Left lung (tissue), 10 donors: Measurements from ENCODE around the gene SRL. TPM values are rescaled to one million over a fixed set of nuclear protein-coding genes. Genes with fewer than 3 reads are reported as not detected.

Experiments
- ATAC-seq: fragments of 200-7000 bp; cut with Tn5 transposase; one replicate; pipeline ENCODE4 v1.9.1; 2020; ENCODE audit warnings: moderate library complexity
- DNase-seq, 4 donors: peaks; one replicate each; pipeline ENCODE4 v3.0.0-alpha.2; 2013 to 2020
- H3K27ac ChIP-seq, 2 donors: fragments of 200-600 bp; sonication (generic) in 1 of 2; one replicate each; pipeline versions ENCODE4 v1.5.0 to v1.8.0; 2020 to 2021
- H3K27me3 ChIP-seq, 2 donors: fragments of 200-600 bp; sonication (generic) in 1 of 2; one replicate each; pipeline versions ENCODE4 v1.5.0 to v1.8.0; 2020 to 2021
- H3K36me3 ChIP-seq, 2 donors: fragments of 200-600 bp; sonication (generic) in 1 of 2; one replicate each; pipeline versions ENCODE4 v1.5.0 to v1.8.0; 2020 to 2021
- H3K4me1 ChIP-seq, 2 donors: fragments of 200-600 bp; one replicate each; pipeline ENCODE4 v1.8.0; 2021
- H3K4me3 ChIP-seq, 2 donors: fragments of 200-600 bp; sonication (generic) in 1 of 2; one replicate each; pipeline versions ENCODE4 v1.5.0 to v1.8.0; 2020 to 2021; ENCODE audit warnings: mild to moderate bottlenecking in 1 of 2
- H3K9me3 ChIP-seq, 2 donors: fragments of 200-600 bp; sonication (generic) in 1 of 2; one replicate each; pipeline versions ENCODE4 v1.5.0 to v1.8.0; 2020 to 2021
- CTCF ChIP-seq, 2 donors: fragments of 200-600 bp; sonication (generic) in 1 of 2; IDR thresholded peaks; one replicate each; pipeline versions ENCODE4 v1.5.0 to v1.8.0; 2021; ENCODE audit warnings: antibody characterized with exemption in 2 of 2
- intact Hi-C, 2 donors: fragments of 100-400 bp; cut with DNase I; formaldehyde crosslinking; loops; one replicate each; pipeline versions ENCODE4 v1.11.2 to v1.14.2; 2022
- polyA plus RNA-seq, 6 donors: library from polyadenylated mRNA; unstranded; fragments of 120-200 nt; gene quantifications; one replicate each; pipeline ENCODE4 v1.2.1, GENCODE V29; 2013; ENCODE audit not compliant: insufficient read length in 6 of 6
- total RNA-seq, 2 donors: library from RNA; stranded (reverse); fragmentation: NEBNext Ultra II Directional; extraction: Animal tissue kit (Norgen Biotek cat#: 25700); gene quantifications; one replicate each; pipeline ENCODE4 v1.2.1, GENCODE V29; 2021
- donor health status: DM: no; HTN: yes; CAD: no.
- donor health status: DM: no; HTN: no; CAD: no.

SRL gene
- total and polyA plus RNA-seq, 8 donors: 0.82 to 6.5 (median 5.7) TPM

- Histone ChIP-seq H3K36me3 (no peaks in the 10 kb centered on the region), H3K4me1 (peaks cover 5 to 24% of the 10 kb centered on the region in 2 donors), H3K27me3 (no peaks in the 10 kb centered on the region), H3K27ac (no peak overlapping the region), H3K4me3 (no peak overlapping the region), H3K9me3 (no peaks in the 10 kb centered on the region)
- DNase-seq (no peak), ATAC-seq (no peak)
- TF ChIP-seq CTCF (IDR thresholded peaks at IDR 0.05): no peak
- intact Hi-C loops: no loop called here
Measured at GRCh38 chr16:4270091-4270490, 28.2 kb upstream of the SRL start.

- Histone ChIP-seq H3K9me3 (no peaks in the 10 kb centered on the region), H3K36me3 (peaks cover 0 to 12% of the 10 kb centered on the region in 2 donors), H3K27me3 (no peaks in the 10 kb centered on the region), H3K27ac (no peak overlapping the region), H3K4me1 (peaks cover 5 to 20% of the 10 kb centered on the region in 2 donors), H3K4me3 (no peak overlapping the region)
- ATAC-seq: no peak
- DNase-seq: no peak
- no peak for TF ChIP-seq CTCF (IDR thresholded peaks at IDR 0.05)
- intact Hi-C loops: no loop called here
Measured at GRCh38 chr16:4266372-4266771, 24.5 kb upstream of the SRL start.

- H3K4me3 ChIP-seq: no peak overlapping the region
- ATAC-seq: no peak
- no peak for DNase-seq
- H3K27me3 ChIP-seq: no peaks in the 10 kb centered on the region
- intact Hi-C loops: no loop called here
- H3K9me3 ChIP-seq: no peaks in the 10 kb centered on the region
- H3K27ac ChIP-seq: no peak overlapping the region
- H3K4me1 ChIP-seq: peaks cover under 1 to 13% of the 10 kb centered on the region in 2 donors
- no peak for TF ChIP-seq CTCF (IDR thresholded peaks at IDR 0.05)
- peaks cover 0 to 12% of the 10 kb centered on the region in 2 donors for H3K36me3 ChIP-seq
Measured at GRCh38 chr16:4265676-4266075, 23.8 kb upstream of the SRL start.

GRCh38 chr16:4264546-4264945, 22.7 kb upstream of the SRL start:
- Histone ChIP-seq H3K4me1 (peaks cover 0 to 10% of the 10 kb centered on the region in 2 donors), H3K27ac (no peak overlapping the region), H3K4me3 (no peak overlapping the region), H3K27me3 (no peaks in the 10 kb centered on the region), H3K36me3 (peaks cover 0 to 21% of the 10 kb centered on the region in 2 donors), H3K9me3 (no peaks in the 10 kb centered on the region)
- intact Hi-C loops: no loop called here
- no peak for TF ChIP-seq CTCF (IDR thresholded peaks at IDR 0.05)
- ATAC-seq: no peak
- DNase-seq: no peak

- DNase-seq (peak; percentile 71 to 95 (median 85)), ATAC-seq (peak; percentile 65)
- Histone ChIP-seq H3K27me3 (no peaks in the 10 kb centered on the region), H3K27ac (no peak overlapping the region), H3K4me3 (no peak overlapping the region), H3K4me1 (peaks cover 0 to 10% of the 10 kb centered on the region in 2 donors), H3K9me3 (no peaks in the 10 kb centered on the region), H3K36me3 (peaks cover 0 to 29% of the 10 kb centered on the region in 2 donors)
- TF ChIP-seq CTCF (IDR thresholded peaks at IDR 0.05): no peak
- intact Hi-C loops: no loop called here
Measured at GRCh38 chr16:4263504-4264436, 21.9 kb upstream of the SRL start.
